ENCODE measurements around the gene MREG.

GRCh38 chr2:215940645-215941184 lies 72.6 kb downstream of the MREG start:
- TF ChIP-seq TCF7L2 (IDR thresholded peaks at IDR 0.05; ENCODE audit: borderline replicate concordance, extremely low read depth, insufficient read depth, insufficient read length) = no peak
- TF ChIP-seq, protein P1, sequence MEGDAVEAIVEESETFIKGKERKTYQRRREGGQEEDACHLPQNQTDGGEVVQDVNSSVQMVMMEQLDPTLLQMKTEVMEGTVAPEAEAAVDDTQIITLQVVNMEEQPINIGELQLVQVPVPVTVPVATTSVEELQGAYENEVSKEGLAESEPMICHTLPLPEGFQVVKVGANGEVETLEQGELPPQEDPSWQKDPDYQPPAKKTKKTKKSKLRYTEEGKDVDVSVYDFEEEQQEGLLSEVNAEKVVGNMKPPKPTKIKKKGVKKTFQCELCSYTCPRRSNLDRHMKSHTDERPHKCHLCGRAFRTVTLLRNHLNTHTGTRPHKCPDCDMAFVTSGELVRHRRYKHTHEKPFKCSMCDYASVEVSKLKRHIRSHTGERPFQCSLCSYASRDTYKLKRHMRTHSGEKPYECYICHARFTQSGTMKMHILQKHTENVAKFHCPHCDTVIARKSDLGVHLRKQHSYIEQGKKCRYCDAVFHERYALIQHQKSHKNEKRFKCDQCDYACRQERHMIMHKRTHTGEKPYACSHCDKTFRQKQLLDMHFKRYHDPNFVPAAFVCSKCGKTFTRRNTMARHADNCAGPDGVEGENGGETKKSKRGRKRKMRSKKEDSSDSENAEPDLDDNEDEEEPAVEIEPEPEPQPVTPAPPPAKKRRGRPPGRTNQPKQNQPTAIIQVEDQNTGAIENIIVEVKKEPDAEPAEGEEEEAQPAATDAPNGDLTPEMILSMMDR (IDR thresholded peaks at IDR 0.05 in 2 of 3, conservative IDR thresholded peaks at IDR 0.05 in 1 of 3; ENCODE audit: borderline replicate concordance in 1 of 3, insufficient read depth in 1 of 3, low read depth in 2 of 3, low read length in 2 of 3) = no peak
- TF ChIP-seq ZNF274 (IDR thresholded peaks at IDR 0.05; ENCODE audit: low read depth, low read length) = no peak
- TF ChIP-seq EZH2phosphoT487 (IDR thresholded peaks at IDR 0.05; ENCODE audit: borderline replicate concordance) = no peak
- TF ChIP-seq EZH2 (IDR thresholded peaks at IDR 0.05) = no peak
- no peak for TF ChIP-seq POLR2AphosphoS5 (IDR thresholded peaks at IDR 0.05; ENCODE audit: low read depth, low read length)
- TF ChIP-seq EGR1 (IDR thresholded peaks at IDR 0.05; ENCODE audit: low read depth) = no peak
- no peak for TF ChIP-seq POLR2A (IDR thresholded peaks at IDR 0.05; ENCODE audit: borderline replicate concordance, extremely low read depth, insufficient read depth, insufficient read length)
- TF ChIP-seq, protein P2, sequence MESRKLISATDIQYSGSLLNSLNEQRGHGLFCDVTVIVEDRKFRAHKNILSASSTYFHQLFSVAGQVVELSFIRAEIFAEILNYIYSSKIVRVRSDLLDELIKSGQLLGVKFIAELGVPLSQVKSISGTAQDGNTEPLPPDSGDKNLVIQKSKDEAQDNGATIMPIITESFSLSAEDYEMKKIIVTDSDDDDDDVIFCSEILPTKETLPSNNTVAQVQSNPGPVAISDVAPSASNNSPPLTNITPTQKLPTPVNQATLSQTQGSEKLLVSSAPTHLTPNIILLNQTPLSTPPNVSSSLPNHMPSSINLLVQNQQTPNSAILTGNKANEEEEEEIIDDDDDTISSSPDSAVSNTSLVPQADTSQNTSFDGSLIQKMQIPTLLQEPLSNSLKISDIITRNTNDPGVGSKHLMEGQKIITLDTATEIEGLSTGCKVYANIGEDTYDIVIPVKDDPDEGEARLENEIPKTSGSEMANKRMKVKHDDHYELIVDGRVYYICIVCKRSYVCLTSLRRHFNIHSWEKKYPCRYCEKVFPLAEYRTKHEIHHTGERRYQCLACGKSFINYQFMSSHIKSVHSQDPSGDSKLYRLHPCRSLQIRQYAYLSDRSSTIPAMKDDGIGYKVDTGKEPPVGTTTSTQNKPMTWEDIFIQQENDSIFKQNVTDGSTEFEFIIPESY (IDR thresholded peaks at IDR 0.05; ENCODE audit: extremely low read depth, insufficient replicate concordance, low read length) = no peak
- TF ChIP-seq, protein P3, sequence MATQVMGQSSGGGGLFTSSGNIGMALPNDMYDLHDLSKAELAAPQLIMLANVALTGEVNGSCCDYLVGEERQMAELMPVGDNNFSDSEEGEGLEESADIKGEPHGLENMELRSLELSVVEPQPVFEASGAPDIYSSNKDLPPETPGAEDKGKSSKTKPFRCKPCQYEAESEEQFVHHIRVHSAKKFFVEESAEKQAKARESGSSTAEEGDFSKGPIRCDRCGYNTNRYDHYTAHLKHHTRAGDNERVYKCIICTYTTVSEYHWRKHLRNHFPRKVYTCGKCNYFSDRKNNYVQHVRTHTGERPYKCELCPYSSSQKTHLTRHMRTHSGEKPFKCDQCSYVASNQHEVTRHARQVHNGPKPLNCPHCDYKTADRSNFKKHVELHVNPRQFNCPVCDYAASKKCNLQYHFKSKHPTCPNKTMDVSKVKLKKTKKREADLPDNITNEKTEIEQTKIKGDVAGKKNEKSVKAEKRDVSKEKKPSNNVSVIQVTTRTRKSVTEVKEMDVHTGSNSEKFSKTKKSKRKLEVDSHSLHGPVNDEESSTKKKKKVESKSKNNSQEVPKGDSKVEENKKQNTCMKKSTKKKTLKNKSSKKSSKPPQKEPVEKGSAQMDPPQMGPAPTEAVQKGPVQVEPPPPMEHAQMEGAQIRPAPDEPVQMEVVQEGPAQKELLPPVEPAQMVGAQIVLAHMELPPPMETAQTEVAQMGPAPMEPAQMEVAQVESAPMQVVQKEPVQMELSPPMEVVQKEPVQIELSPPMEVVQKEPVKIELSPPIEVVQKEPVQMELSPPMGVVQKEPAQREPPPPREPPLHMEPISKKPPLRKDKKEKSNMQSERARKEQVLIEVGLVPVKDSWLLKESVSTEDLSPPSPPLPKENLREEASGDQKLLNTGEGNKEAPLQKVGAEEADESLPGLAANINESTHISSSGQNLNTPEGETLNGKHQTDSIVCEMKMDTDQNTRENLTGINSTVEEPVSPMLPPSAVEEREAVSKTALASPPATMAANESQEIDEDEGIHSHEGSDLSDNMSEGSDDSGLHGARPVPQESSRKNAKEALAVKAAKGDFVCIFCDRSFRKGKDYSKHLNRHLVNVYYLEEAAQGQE (IDR thresholded peaks at IDR 0.05; ENCODE audit: low read depth) = no peak

Data from HCT116 (cell line).